Uterus (tissue), 4 donors: Measurements from ENCODE around the gene ALPG. TPM values are rescaled to one million over a fixed set of nuclear protein-coding genes. Genes with fewer than 3 reads are reported as not detected.
"Not testable (repeated sequence)": the region's sequence is repeated elsewhere in the genome, so short reads cannot be mapped to it uniquely, and the experiment has no call there.

Experiments
- DNase-seq, 2 donors: peaks; one replicate each; pipeline ENCODE4 v3.0.0-alpha.2; 2019 to 2020
- H3K27ac ChIP-seq, 2 donors: fragments of 200-600 bp; sonication (generic); 1 replicate in 1 of 2; 2 replicates in 1 of 2; pipeline ENCODE4 v1.5.1; 2016 to 2018
- H3K27me3 ChIP-seq, 2 donors: fragments of 200-600 bp; sonication (generic); one replicate each; pipeline ENCODE4 v1.5.1; 2018 to 2019; ENCODE audit warnings: control low read depth in 1 of 2
- H3K36me3 ChIP-seq, 2 donors: fragments of 200-600 bp; sonication (generic); one replicate each; pipeline ENCODE4 v1.5.1; 2019; ENCODE audit warnings: control low read depth in 1 of 2
- H3K4me1 ChIP-seq, 2 donors: fragments of 200-600 bp; sonication (generic); one replicate each; pipeline ENCODE4 v1.5.1; 2018 to 2019; ENCODE audit warnings: control low read depth in 1 of 2
- H3K4me3 ChIP-seq, 2 donors: fragments of 200-600 bp; sonication (generic); 1 replicate in 1 of 2; 2 replicates in 1 of 2; pipeline ENCODE4 v1.5.1; 2018 to 2019; ENCODE audit warnings: mild to moderate bottlenecking in 1 of 2
- H3K9me3 ChIP-seq, 2 donors: fragments of 200-600 bp; sonication (generic); one replicate each; pipeline ENCODE4 v1.5.1; 2019; ENCODE audit warnings: control low read depth in 1 of 2
- CTCF ChIP-seq, 4 experiments: fragments of 200-600 bp in 2 of 4; fragments of 450-650 bp in 2 of 4; sonication (generic) in 2 of 4; IDR thresholded peaks; one replicate each; pipeline ENCODE4 v1.5.1; 2016 to 2019; ENCODE audit warnings: antibody characterized with exemption in 4 of 4, mild to moderate bottlenecking in 2 of 4, moderate library complexity in 1 of 4
- POLR2A ChIP-seq, 2 donors: fragments of 450-650 bp; IDR thresholded peaks; one replicate each; pipeline ENCODE4 v1.6.1; 2016; ENCODE audit warnings: antibody characterized with exemption in 2 of 2, mild to moderate bottlenecking in 1 of 2, moderate library complexity in 1 of 2
- intact Hi-C: fragments of 100-400 bp; cut with DNase I; formaldehyde crosslinking; loops from one replicate; pipeline ENCODE4 v1.15.1; 2023; ENCODE audit warnings: low total_unique reads
- total RNA-seq, 4 donors: library from RNA; depleted of rRNA in 3 of 4; stranded (reverse); fragments of >200 nt in 3 of 4; gene quantifications; one replicate each; pipeline versions ENCODE4 v1.1.0 to v1.2.4, GENCODE V29; 2014 to 2023
- donor health status: DM: yes; HTN: yes; CAD: no.

Gene ALPG
- total RNA-seq, 4 donors from 2014 or later: not detected

GRCh38 chr2:232369126-232369951 lies 37.3 kb upstream of the ALPG start:
- no peak for TF ChIP-seq CTCF (IDR thresholded peaks at IDR 0.05)
- DNase-seq: no peak
- Histone ChIP-seq H3K4me1 (no peaks in the 10 kb centered on the region), H3K36me3 (no peaks in the 10 kb centered on the region), H3K27ac (no peak overlapping the region), H3K9me3 (no peaks in the 10 kb centered on the region), H3K4me3 (no peak overlapping the region), H3K27me3 (no peaks in the 10 kb centered on the region)
- intact Hi-C loops: no loop called here

- H3K9me3 ChIP-seq, H3K27me3 ChIP-seq, intact Hi-C loops, H3K27ac ChIP-seq, H3K4me1 ChIP-seq, H3K4me3 ChIP-seq, DNase-seq, H3K36me3 ChIP-seq: not testable (repeated sequence)
Measured at GRCh38 chr2:232370007-232370406, 36.6 kb upstream of the ALPG start.

- H3K27me3 ChIP-seq: no peaks in the 10 kb centered on the region
- TF ChIP-seq POLR2A (IDR thresholded peaks at IDR 0.05) (no peak), CTCF (IDR thresholded peaks at IDR 0.05) (no peak)
- intact Hi-C loops: no loop called here
- H3K36me3 ChIP-seq: no peaks in the 10 kb centered on the region
- H3K27ac ChIP-seq: no peak overlapping the region
- H3K9me3 ChIP-seq: no peaks in the 10 kb centered on the region
- no peaks in the 10 kb centered on the region for H3K4me1 ChIP-seq
- no peak overlapping the region for H3K4me3 ChIP-seq
- DNase-seq: no peak
Measured at GRCh38 chr2:232372231-232373208, 34.1 kb upstream of the ALPG start.

GRCh38 chr2:232374356-232374755 lies 32.3 kb upstream of the ALPG start:
- Histone ChIP-seq H3K27ac (no peak overlapping the region), H3K4me1 (no peaks in the 10 kb centered on the region), H3K27me3 (no peaks in the 10 kb centered on the region), H3K9me3 (no peaks in the 10 kb centered on the region), H3K4me3 (no peak overlapping the region), H3K36me3 (no peaks in the 10 kb centered on the region)
- TF ChIP-seq POLR2A (IDR thresholded peaks at IDR 0.05) (no peak), CTCF (IDR thresholded peaks at IDR 0.05) (no peak)
- intact Hi-C loops: no loop called here
- DNase-seq: no peak

GRCh38 chr2:232375164-232375563 lies 31.5 kb upstream of the ALPG start:
- TF ChIP-seq POLR2A (IDR thresholded peaks at IDR 0.05): no peak

GRCh38 chr2:232376260-232376659 lies 30.4 kb upstream of the ALPG start:
- Histone ChIP-seq H3K4me1 (no peaks in the 10 kb centered on the region), H3K36me3 (no peaks in the 10 kb centered on the region), H3K4me3 (no peak overlapping the region), H3K27me3 (no peaks in the 10 kb centered on the region), H3K9me3 (no peaks in the 10 kb centered on the region), H3K27ac (no peak overlapping the region)
- intact Hi-C loops: no loop called here
- no peak for DNase-seq
- TF ChIP-seq POLR2A (IDR thresholded peaks at IDR 0.05) (no peak), CTCF (IDR thresholded peaks at IDR 0.05) (no peak)

More at GRCh38 chr2:232375164-232375563, 31.5 kb upstream of the ALPG start:
- H3K27ac ChIP-seq: no peak overlapping the region
- H3K4me3 ChIP-seq: no peak overlapping the region
- no peaks in the 10 kb centered on the region for H3K36me3 ChIP-seq
- DNase-seq: no peak
- H3K4me1 ChIP-seq: no peaks in the 10 kb centered on the region
- H3K27me3 ChIP-seq: no peaks in the 10 kb centered on the region
- intact Hi-C loops: no loop called here
- H3K9me3 ChIP-seq: no peaks in the 10 kb centered on the region
